Colonic mucosa (tissue), 4 donors: ENCODE results near the gene CYP4V2. TPM values are rescaled to one million over a fixed set of nuclear protein-coding genes. Genes with fewer than 3 reads are reported as not detected.
A peak's percentile ranks its signal among the peaks of the same experiment; 100 is the strongest.

Experiments
- DNase-seq: peaks from one replicate; pipeline ENCODE4 v3.0.0-alpha.2; 2020
- H3K27ac ChIP-seq: fragments of 200-600 bp; one replicate; pipeline ENCODE4 v1.8.0; 2021
- H3K27me3 ChIP-seq: fragments of 200-600 bp; one replicate; pipeline ENCODE4 v1.8.0; 2021
- H3K36me3 ChIP-seq: fragments of 200-600 bp; one replicate; pipeline ENCODE4 v1.8.0; 2021
- H3K4me1 ChIP-seq: fragments of 200-600 bp; one replicate; pipeline ENCODE4 v1.8.0; 2021; ENCODE audit warnings: mild to moderate bottlenecking
- H3K4me3 ChIP-seq: fragments of 200-600 bp; one replicate; pipeline ENCODE4 v1.8.0; 2021
- H3K9ac ChIP-seq, 2 donors: one replicate each; pipeline ENCODE4 v1.7.0; 2013; ENCODE audit warnings: control low read depth in 2 of 2, low read depth in 2 of 2, low read length in 2 of 2
- H3K9me3 ChIP-seq: fragments of 200-600 bp; one replicate; pipeline ENCODE4 v1.8.0; 2021
- CTCF ChIP-seq: fragments of 200-600 bp; IDR thresholded peaks from one replicate; pipeline ENCODE4 v1.8.0; 2022; ENCODE audit warnings: antibody characterized with exemption, mild to moderate bottlenecking
- intact Hi-C: fragments of 100-400 bp; cut with DNase I; formaldehyde crosslinking; loops from one replicate; pipeline ENCODE4 v1.14.1; 2022
- total RNA-seq, 2 donors: library from RNA; stranded (reverse); fragmentation: NEBNext Ultra II Directional in 1 of 2; extraction: Animal tissue kit (Norgen Biotek cat#: 25700) in 1 of 2; gene quantifications; one replicate each; pipeline ENCODE4 v1.2.1, GENCODE V29; 2021
- donor health status: healthy.
- donor health status: DM: no; HTN: no; CAD: no.
- donor health status: DM: no; HTN: no; CAD: no.

CYP4V2 gene
- total RNA-seq, 2 donors from 2014 or later, result 20.3 to 36.0 TPM

DNA sequence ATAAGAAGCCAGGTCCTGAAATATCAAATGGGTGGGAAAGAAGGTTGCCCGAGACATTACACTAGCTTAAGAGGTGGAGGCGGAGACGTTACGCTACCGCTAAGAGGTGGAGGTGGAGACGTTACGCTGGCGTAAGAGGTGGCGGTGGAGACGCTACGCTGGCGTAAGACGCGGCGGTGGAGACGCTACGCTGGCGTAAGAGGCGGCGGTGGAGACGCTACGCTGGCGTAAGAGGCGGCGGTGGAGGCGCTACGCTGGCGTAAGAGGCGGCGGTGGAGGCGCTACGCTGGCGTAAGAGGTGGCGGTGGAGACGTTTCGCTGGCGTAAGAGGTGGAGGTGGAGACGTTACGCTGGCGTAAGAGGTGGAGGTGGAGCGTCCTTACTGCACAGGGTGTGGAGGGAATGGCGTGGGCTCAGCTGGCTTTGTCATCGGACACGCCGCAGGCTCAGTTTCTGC is 12.8 kb downstream of the CYP4V2 start:
- H3K27me3 ChIP-seq, result no peaks in the 10 kb centered on the region
- DNase-seq, result no peak
- peaks cover under 1% of the 10 kb centered on the region for H3K36me3 ChIP-seq
- intact Hi-C loops, result no loop called here
- peak overlapping the region; percentile 0 for H3K4me3 ChIP-seq
- no peaks in the 10 kb centered on the region for H3K4me1 ChIP-seq
- H3K9ac ChIP-seq, result no peak overlapping the region
- TF ChIP-seq CTCF, result no peak
- peak overlapping the region; percentile 51 for H3K27ac ChIP-seq
- no peaks in the 10 kb centered on the region for H3K9me3 ChIP-seq

- Histone ChIP-seq H3K4me3 (peak overlapping the region; percentile 0), H3K9ac (no peak overlapping the region), H3K27me3 (no peaks in the 10 kb centered on the region), H3K36me3 (peaks cover 5% of the 10 kb centered on the region), H3K4me1 (no peaks in the 10 kb centered on the region), H3K27ac (peak overlapping the region; percentile 51), H3K9me3 (no peaks in the 10 kb centered on the region)
- peak; percentile 59 for DNase-seq
- no peak for TF ChIP-seq CTCF
- intact Hi-C loops, result no loop called here
These were observed 13.3 kb downstream of the CYP4V2 start for GRCh38 chr4:186204686-186205085.

DNA sequence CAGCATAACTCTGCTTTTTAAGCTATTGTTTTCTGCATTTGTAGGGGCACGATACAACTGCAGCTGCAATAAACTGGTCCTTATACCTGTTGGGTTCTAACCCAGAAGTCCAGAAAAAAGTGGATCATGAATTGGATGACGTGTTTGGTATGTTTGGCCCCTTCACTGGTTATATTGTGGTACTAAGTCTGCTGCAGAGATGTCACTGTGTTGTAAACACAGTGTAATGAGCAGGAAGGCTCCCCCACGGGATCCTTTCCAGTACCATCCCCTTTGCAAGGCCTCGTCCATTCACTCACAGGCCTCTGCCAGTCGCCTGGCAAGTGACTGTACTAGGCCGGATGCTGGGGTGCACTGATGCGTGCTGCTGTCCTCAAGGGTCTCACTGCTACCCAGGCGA is 13.8 kb downstream of the CYP4V2 start:
- no peak for DNase-seq
- Histone ChIP-seq H3K9ac (peak overlapping the region in 1 of 2 donors; percentile 7), H3K9me3 (no peaks in the 10 kb centered on the region), H3K36me3 (peaks cover 5% of the 10 kb centered on the region), H3K27ac (peak overlapping the region; percentile 51), H3K4me3 (no peak overlapping the region), H3K4me1 (no peaks in the 10 kb centered on the region), H3K27me3 (no peaks in the 10 kb centered on the region)
- intact Hi-C loops, result no loop called here
- no peak for TF ChIP-seq CTCF

DNA sequence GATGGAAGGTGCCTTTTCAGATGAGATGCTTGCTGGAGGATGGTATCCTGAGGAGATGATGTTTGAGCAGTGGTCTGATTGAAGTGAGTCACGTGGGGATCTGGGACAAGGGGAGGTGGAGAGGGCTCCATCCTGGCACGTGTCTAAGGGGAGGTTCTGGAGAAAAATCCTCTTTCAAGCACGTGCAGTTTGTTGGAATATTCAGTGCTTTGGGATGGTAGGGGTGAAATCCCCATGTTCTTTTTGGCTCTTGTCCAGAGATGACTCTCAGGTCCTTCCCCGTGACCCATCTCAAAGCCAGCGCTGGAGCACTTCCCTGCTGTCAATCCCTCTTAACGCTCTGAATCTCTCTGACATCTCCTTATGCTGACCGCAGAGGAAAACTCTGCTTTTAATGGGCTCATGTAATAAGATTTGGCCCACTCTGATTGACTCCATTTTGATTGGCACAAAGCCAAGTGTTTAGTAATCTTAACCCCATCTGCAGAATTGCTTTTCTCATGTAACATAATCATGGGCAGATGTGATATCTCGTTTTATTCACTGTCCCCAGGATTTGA is 25.2 kb downstream of the CYP4V2 start:
- Histone ChIP-seq H3K4me1 (no peaks in the 10 kb centered on the region), H3K9ac (no peak overlapping the region), H3K4me3 (no peak overlapping the region), H3K9me3 (no peaks in the 10 kb centered on the region), H3K36me3 (no peaks in the 10 kb centered on the region), H3K27ac (no peak overlapping the region), H3K27me3 (no peaks in the 10 kb centered on the region)
- TF ChIP-seq CTCF, result no peak
- no peak for DNase-seq
- intact Hi-C loops, result no loop called here

GRCh38 chr4:186217733-186218293 is 26.4 kb downstream of the CYP4V2 start:
- H3K27me3 ChIP-seq, result no peaks in the 10 kb centered on the region
- no peak overlapping the region for H3K9ac ChIP-seq
- TF ChIP-seq CTCF, result no peak
- no peak overlapping the region for H3K4me3 ChIP-seq
- no peaks in the 10 kb centered on the region for H3K36me3 ChIP-seq
- intact Hi-C loops, result no loop called here
- H3K4me1 ChIP-seq, result no peaks in the 10 kb centered on the region
- no peak for DNase-seq
- H3K9me3 ChIP-seq, result no peaks in the 10 kb centered on the region
- H3K27ac ChIP-seq, result no peak overlapping the region
